DLD1 (cell line): ENCODE measurements around the gene PKP4.

Experiments
- in situ Hi-C: cut with HindIII; loops from 2 replicates; pipeline ENCODE4 v1.10.0; 2017; ENCODE audit warnings: low sequenced_read_pairs

Gene PKP4

DNA sequence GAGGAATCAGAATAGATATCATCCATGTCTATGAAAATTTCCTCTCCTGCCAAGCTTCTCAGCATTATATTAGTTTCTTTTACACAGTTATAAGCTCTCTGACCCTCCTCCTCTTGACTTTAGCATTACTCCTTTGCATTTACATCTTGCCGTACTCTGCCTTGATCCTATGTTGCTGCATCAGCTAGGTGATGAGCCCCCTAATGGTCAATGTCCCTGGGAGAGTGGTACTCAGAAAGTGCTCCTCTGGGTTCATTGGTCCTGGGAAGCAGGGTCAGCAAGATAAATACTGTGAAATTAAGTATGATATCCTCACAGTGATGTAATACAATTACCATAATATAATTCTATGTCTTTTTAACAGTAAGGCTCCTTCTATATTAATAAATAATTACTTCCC lies 74.1 kb downstream of the PKP4 start:
- in situ Hi-C loops = loop anchor here (10.0 kb wide), 1 partner anchor 56 kb away; no protein-coding TSS in a partner anchor

GRCh38 chr2:158533009-158533408 lies 76.3 kb downstream of the PKP4 start:
- in situ Hi-C loops = loop anchor here (10.0 kb wide), 1 partner anchor 58 kb away; no protein-coding TSS in a partner anchor

DNA sequence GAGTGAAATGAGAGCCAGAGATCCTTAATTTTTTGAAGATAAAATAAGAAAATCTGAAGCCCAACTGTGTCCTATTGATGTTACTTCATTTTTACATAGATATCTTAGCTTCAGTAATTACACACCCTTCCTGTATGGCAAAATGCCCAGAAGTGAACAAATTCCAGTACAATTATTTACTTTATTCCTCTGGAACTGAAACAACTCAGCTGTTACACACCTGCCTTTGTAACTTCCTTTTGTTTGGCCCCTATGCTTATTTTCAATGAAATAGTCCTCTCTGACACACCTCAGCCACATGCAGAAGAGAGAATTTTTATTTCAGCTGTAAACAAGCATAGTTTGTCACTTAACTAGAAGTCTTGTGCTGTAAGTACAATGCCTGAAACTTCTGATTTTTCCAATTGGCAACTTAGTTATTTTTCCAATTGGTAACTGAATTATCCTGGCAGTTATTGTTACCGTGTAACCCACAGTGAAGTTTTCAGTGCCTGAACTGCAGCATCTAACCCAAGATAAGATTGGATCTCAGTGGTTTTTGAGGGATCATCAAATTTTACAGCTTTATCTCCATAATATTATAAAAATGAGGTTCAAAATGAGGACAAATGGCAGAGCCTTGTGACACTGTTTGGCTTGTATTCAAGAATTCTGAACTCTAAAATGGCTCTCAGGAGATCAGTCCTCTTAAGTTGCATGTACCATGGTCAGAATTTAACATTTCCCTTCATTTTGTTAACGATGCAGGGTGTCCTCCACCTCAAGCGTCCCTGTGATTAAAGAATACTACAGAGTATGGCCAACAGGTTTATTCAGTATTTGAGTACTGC lies 82.6 kb downstream of the PKP4 start:
- in situ Hi-C loops = loop anchor here (10.0 kb wide), 1 partner anchor 65 kb away; no protein-coding TSS in a partner anchor

- in situ Hi-C loops = no loop called here
Observed at GRCh38 chr2:158542577-158542976, 85.8 kb downstream of the PKP4 start.

GRCh38 chr2:158543957-158544356 lies 87.2 kb downstream of the PKP4 start:
- in situ Hi-C loops = no loop called here

DNA sequence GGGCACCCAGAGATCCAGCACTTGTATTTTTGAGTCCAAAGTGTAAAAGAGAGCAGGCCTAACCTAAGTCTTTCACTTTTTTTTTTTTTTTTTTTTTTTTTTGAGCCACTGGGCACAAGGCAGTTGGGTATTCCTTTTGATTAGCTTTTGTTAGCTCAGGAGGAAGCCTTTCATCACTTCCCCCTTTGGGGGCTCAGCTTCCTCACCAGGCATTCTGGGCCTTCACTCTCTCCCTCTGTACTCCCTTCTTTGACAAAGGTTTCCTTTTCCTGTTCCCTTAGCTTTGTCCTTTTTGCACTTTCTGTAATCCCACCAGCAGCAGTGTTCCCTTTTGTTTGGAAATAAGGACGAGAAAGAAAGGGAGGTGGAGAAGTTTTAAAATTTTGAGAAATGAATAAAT lies 88.2 kb downstream of the PKP4 start:
- in situ Hi-C loops = no loop called here

- in situ Hi-C loops = no loop called here
Observed at GRCh38 chr2:158546412-158547144, 89.8 kb downstream of the PKP4 start.

- in situ Hi-C loops = no loop called here
Observed at GRCh38 chr2:158553257-158553656, 96.5 kb downstream of the PKP4 start.

GRCh38 chr2:158554996-158555395 lies 98.2 kb downstream of the PKP4 start:
- in situ Hi-C loops = no loop called here

GRCh38 chr2:158556124-158556523 lies 99.4 kb downstream of the PKP4 start:
- in situ Hi-C loops = no loop called here

- in situ Hi-C loops = no loop called here
Observed at GRCh38 chr2:158557752-158558151, 101.0 kb downstream of the PKP4 start.

- in situ Hi-C loops = no loop called here
Observed at GRCh38 chr2:158559252-158559651, 102.5 kb downstream of the PKP4 start.

- in situ Hi-C loops = no loop called here
Observed at GRCh38 chr2:158560259-158560658, 103.5 kb downstream of the PKP4 start.

GRCh38 chr2:158561054-158561453 lies 104.3 kb downstream of the PKP4 start:
- in situ Hi-C loops = no loop called here

GRCh38 chr2:158567208-158567607 lies 110.5 kb downstream of the PKP4 start:
- in situ Hi-C loops = no loop called here

DNA sequence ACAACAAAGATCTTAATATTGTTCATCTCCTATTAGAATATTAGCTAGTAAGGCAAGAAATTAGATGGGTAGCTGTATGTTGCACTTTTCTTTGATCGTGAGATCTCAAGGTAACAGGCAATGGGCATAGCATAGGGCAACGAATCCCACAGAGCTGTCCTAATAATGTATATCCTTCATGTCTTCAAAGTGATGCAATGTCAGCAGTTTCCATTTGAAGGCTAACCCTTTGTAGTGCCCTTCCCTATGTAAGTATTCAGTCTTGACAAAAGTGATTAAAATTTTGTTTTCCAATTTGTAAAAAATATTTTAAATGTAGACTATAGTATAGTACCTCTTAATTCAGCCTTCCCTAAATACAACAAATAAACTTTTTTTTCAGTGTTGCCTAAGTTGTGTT lies 112.5 kb downstream of the PKP4 start:
- in situ Hi-C loops = no loop called here

- in situ Hi-C loops = no loop called here
Observed at GRCh38 chr2:158570869-158571268, 114.1 kb downstream of the PKP4 start.

- in situ Hi-C loops = no loop called here
Observed at GRCh38 chr2:158573739-158574138, 117.0 kb downstream of the PKP4 start.

DNA sequence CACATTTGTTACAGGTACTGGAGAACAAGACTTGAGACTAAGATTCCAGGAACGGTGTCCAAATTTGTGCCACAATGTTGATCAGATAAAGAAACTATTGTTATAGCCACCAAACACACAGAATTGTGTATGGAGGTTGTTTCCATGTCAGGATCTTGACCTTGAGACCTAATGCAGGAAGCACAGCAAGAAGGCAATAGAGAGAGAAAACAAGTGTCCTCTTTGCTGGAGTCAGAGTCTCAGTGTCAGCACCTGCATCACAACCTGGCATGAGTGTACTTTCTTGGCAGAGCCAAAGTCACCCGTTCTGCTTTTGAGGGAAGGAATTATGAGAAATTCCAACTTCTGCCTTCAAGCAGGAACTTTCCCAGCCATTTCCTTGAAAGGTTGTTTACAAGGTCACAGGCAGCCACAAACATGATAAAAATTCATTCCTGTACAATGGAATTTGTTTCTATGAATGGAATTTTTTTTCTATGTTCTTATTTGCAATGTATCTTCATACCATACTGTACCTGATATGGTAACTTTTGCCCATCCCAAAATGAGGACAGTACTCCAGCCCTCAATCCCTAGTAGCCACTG lies 118.4 kb downstream of the PKP4 start:
- in situ Hi-C loops = no loop called here

DNA sequence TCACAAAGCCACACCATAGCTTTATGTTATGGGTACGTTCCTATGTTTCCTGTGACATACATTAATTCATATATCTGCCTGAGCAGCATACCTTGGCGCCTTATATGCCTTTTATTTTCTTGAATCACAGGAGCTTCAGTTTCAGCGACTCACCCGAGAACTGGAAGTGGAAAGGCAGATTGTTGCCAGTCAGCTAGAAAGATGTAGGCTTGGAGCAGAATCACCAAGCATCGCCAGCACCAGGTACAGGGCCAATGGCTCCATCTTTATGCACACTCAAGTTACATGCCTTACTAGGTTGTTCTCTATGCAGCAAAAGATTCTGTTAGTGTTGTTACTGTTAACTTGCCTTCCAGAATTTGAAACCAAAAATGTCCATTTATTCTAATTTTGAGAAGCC lies 120.4 kb downstream of the PKP4 start:
- in situ Hi-C loops = no loop called here

- in situ Hi-C loops = no loop called here
Observed at GRCh38 chr2:158578703-158579330, 122.1 kb downstream of the PKP4 start.
